SK-N-MC (cell line): ENCODE results near the gene FABP6.

ENCODE experiments used
- DNase-seq: peaks from one replicate; pipeline ENCODE4 v3.0.0-alpha.2; 2011; ENCODE audit warnings: low read depth, low spot score
- H3K27ac ChIP-seq: fragments of 200-600 bp; sonication (generic); 2 replicates; pipeline ENCODE4 v1.5.1; 2016; ENCODE audit warnings: mixed run types
- H3K36me3 ChIP-seq: fragments of 200-600 bp; sonication (generic); 2 replicates; pipeline ENCODE4 v1.6.1; 2017; ENCODE audit warnings: antibody characterized with exemption, low read length, mixed read lengths; ENCODE audit not compliant: insufficient read depth
- H3K4me3 ChIP-seq: fragments of 200-600 bp; sonication (generic); 2 replicates; pipeline ENCODE4 v1.5.1; 2016
- H3K9ac ChIP-seq: fragments of 200-600 bp; sonication (generic); 2 replicates; pipeline ENCODE4 v1.8.0; 2017; ENCODE audit warnings: mixed run types, mixed read lengths; ENCODE audit not compliant: insufficient read length
- H3K9me3 ChIP-seq: fragments of 200-600 bp; sonication (generic); 2 replicates; pipeline ENCODE4 v1.6.1; 2017; ENCODE audit warnings: low read depth, mild to moderate bottlenecking, antibody characterized with exemption, low read length, moderate library complexity, mixed read lengths
- EZH2 ChIP-seq: fragments of 200-600 bp; sonication (generic); IDR thresholded peaks from one replicate; pipeline ENCODE4 v1.6.1; 2017; ENCODE audit warnings: antibody characterized with exemption
- FOXP2 ChIP-seq: optimal IDR thresholded peaks from 2 replicates; pipeline ENCODE3; 2011; ENCODE audit warnings: mild to moderate bottlenecking, moderate library complexity; ENCODE audit not compliant: insufficient read depth; ENCODE audit errors: extremely low read length, control extremely low read depth
- POLR2AphosphoS5 ChIP-seq: IDR thresholded peaks from 2 replicates; pipeline ENCODE4 v1.6.1; 2012; ENCODE audit warnings: mild to moderate bottlenecking, low read depth, low read length, borderline replicate concordance

Gene FABP6

GRCh38 chr5:160251406-160252155, 22.3 kb downstream of the FABP6 start:
- no peak overlapping the region for H3K9ac ChIP-seq
- TF ChIP-seq FOXP2 (no peak), POLR2AphosphoS5 (no peak), EZH2 (no peak)
- H3K36me3 ChIP-seq = no peaks in the 10 kb centered on the region; the same call in 1 of the 2 replicates
- no peak for DNase-seq
- no peak overlapping the region for H3K4me3 ChIP-seq
- no peak overlapping the region for H3K27ac ChIP-seq
- H3K9me3 ChIP-seq = no peaks in the 10 kb centered on the region

- TF ChIP-seq FOXP2 (no peak), EZH2 (no peak), POLR2AphosphoS5 (no peak)
Measured at GRCh38 chr5:160252916-160253315, 23.6 kb downstream of the FABP6 start.

GRCh38 chr5:160253441-160253840, 24.1 kb downstream of the FABP6 start:
- no peak for DNase-seq
- H3K4me3 ChIP-seq = no peak overlapping the region
- no peaks in the 10 kb centered on the region for H3K9me3 ChIP-seq
- H3K9ac ChIP-seq = no peak overlapping the region
- H3K27ac ChIP-seq = no peak overlapping the region
- no peaks in the 10 kb centered on the region; the same call in 1 of the 2 replicates for H3K36me3 ChIP-seq
- TF ChIP-seq FOXP2 = no peak

More at GRCh38 chr5:160252916-160253315, 23.6 kb downstream of the FABP6 start:
- Histone ChIP-seq H3K4me3 (no peak overlapping the region), H3K36me3 (no peaks in the 10 kb centered on the region; the same call in 1 of the 2 replicates), H3K27ac (no peak overlapping the region), H3K9me3 (no peaks in the 10 kb centered on the region), H3K9ac (no peak overlapping the region)
- DNase-seq = no peak

GRCh38 chr5:160254706-160255105, 25.4 kb downstream of the FABP6 start:
- DNase-seq = no peak
- Histone ChIP-seq H3K27ac (no peak overlapping the region), H3K36me3 (no peaks in the 10 kb centered on the region; the same call in 1 of the 2 replicates), H3K4me3 (no peak overlapping the region), H3K9ac (no peak overlapping the region), H3K9me3 (no peaks in the 10 kb centered on the region)
- no peak for TF ChIP-seq EZH2
- TF ChIP-seq POLR2AphosphoS5 = no peak
- TF ChIP-seq FOXP2 = no peak

- H3K27ac ChIP-seq = no peak overlapping the region
- H3K36me3 ChIP-seq = no peaks in the 10 kb centered on the region; the same call in 1 of the 2 replicates
- no peak overlapping the region for H3K9ac ChIP-seq
- TF ChIP-seq FOXP2 (no peak), EZH2 (no peak), POLR2AphosphoS5 (no peak)
- H3K9me3 ChIP-seq = no peaks in the 10 kb centered on the region
- H3K4me3 ChIP-seq = no peak overlapping the region
- DNase-seq = no peak
Measured at GRCh38 chr5:160259341-160259740, 30.0 kb downstream of the FABP6 start.

- Histone ChIP-seq H3K9me3 (no peaks in the 10 kb centered on the region), H3K9ac (no peak overlapping the region), H3K4me3 (no peak overlapping the region), H3K36me3 (no peaks in the 10 kb centered on the region; the same call in 1 of the 2 replicates), H3K27ac (no peak overlapping the region)
- no peak for TF ChIP-seq EZH2
- TF ChIP-seq FOXP2 = no peak
- no peak for TF ChIP-seq POLR2AphosphoS5
- no peak for DNase-seq
Measured at GRCh38 chr5:160260006-160260775, 30.9 kb downstream of the FABP6 start.

- no peaks in the 10 kb centered on the region; the same call in 1 of the 2 replicates for H3K36me3 ChIP-seq
- no peak overlapping the region for H3K27ac ChIP-seq
- TF ChIP-seq POLR2AphosphoS5 (no peak), FOXP2 (no peak), EZH2 (no peak)
- H3K9ac ChIP-seq = no peak overlapping the region
- no peak for DNase-seq
- H3K4me3 ChIP-seq = no peak overlapping the region
- no peaks in the 10 kb centered on the region for H3K9me3 ChIP-seq
Measured at GRCh38 chr5:160260881-160261815, 31.8 kb downstream of the FABP6 start.
